Prostate gland (tissue), 2 donors: ENCODE data around the gene PTPRO. TPM values are rescaled to one million over a fixed set of nuclear protein-coding genes. Genes with fewer than 3 reads are reported as not detected.

Source experiments
- DNase-seq: peaks from one replicate; pipeline ENCODE4 v3.0.0-alpha.2; 2019; ENCODE audit warnings: low spot score
- H3K27ac ChIP-seq, 2 donors: fragments of 200-600 bp; sonication (generic); 2 replicates each; pipeline ENCODE4 v1.5.1; 2017 to 2019
- H3K27me3 ChIP-seq: fragments of 200-600 bp; sonication (generic); replicated peaks from 2 replicates; pipeline ENCODE4 v1.5.1; 2019; ENCODE audit not compliant: insufficient read depth
- H3K36me3 ChIP-seq, 2 donors: fragments of 200-600 bp; sonication (generic); 1 replicate in 1 of 2; 2 replicates in 1 of 2; pipeline versions ENCODE4 v1.5.1 to v1.8.1; 2017 to 2019
- H3K4me1 ChIP-seq: fragments of 200-600 bp; sonication (generic); replicated peaks from 2 replicates; pipeline ENCODE4 v1.5.1; 2019
- H3K4me3 ChIP-seq, 2 donors: fragments of 200-600 bp; sonication (generic); 2 replicates each; pipeline ENCODE4 v1.5.1; 2017 to 2019
- H3K9me3 ChIP-seq: fragments of 200-600 bp; sonication (generic); 2 replicates; pipeline ENCODE4 v1.5.1; 2017
- CTCF ChIP-seq, 4 experiments: fragments of 200-600 bp in 2 of 4; fragments of 450-650 bp in 2 of 4; sonication (generic) in 2 of 4; IDR thresholded peaks; 1 replicate in 3 of 4; 2 replicates in 1 of 4; pipeline ENCODE4 v1.5.1; 2016 to 2019; ENCODE audit warnings: antibody characterized with exemption in 4 of 4, mild to moderate bottlenecking in 2 of 4, moderate library complexity in 2 of 4
- POLR2A ChIP-seq: fragments of 450-650 bp; IDR thresholded peaks from one replicate; pipeline ENCODE4 v1.6.1; 2016; ENCODE audit warnings: antibody characterized with exemption, mild to moderate bottlenecking
- POLR2AphosphoS5 ChIP-seq: sonication (generic); formaldehyde crosslinking; IDR thresholded peaks from one replicate; pipeline ENCODE4 v1.6.1; 2017; ENCODE audit warnings: antibody characterized with exemption
- WGBS: methylation state at CpG from one replicate; pipeline ENCODE4 v1.1.5; 2018; 5-methylcytosine and 5-hydroxymethylcytosine counted together
- intact Hi-C: fragments of 100-400 bp; cut with DNase I; formaldehyde crosslinking; loops from one replicate; pipeline ENCODE4 v1.14.2; 2022
- total RNA-seq, 2 donors: library from RNA; depleted of rRNA; stranded (reverse); fragments of >200 nt; gene quantifications; one replicate each; pipeline ENCODE4 v1.1.0, GENCODE V29; 2016

Gene PTPRO
- total RNA-seq, 2 donors from 2014 or later, result 0.55 to 1.4 TPM

- Histone ChIP-seq H3K27me3 (no peaks in the 10 kb centered on the region), H3K36me3 (no peaks in the 10 kb centered on the region), H3K4me3 (no peak overlapping the region), H3K9me3 (no peaks in the 10 kb centered on the region), H3K27ac (no peak overlapping the region), H3K4me1 (no peaks in the 10 kb centered on the region)
- TF ChIP-seq CTCF (IDR thresholded peaks at IDR 0.05) (no peak), POLR2A (no peak), POLR2AphosphoS5 (no peak)
- DNase-seq, result no peak
- intact Hi-C loops, result loop anchor here (10.0 kb wide), 1 partner anchor 54 kb away; no protein-coding TSS in a partner anchor
- 90% methylated on average over 6 of the region's 6 CpGs for WGBS
Observed at GRCh38 chr12:15631007-15631715, 308.9 kb downstream of the PTPRO start.

- no peak overlapping the region for H3K27ac ChIP-seq
- TF ChIP-seq POLR2AphosphoS5 (no peak), POLR2A (no peak), CTCF (IDR thresholded peaks at IDR 0.05) (no peak)
- H3K4me3 ChIP-seq, result no peak overlapping the region
- H3K9me3 ChIP-seq, result no peaks in the 10 kb centered on the region
- H3K4me1 ChIP-seq, result no peaks in the 10 kb centered on the region
- DNase-seq, result no peak
- no peaks in the 10 kb centered on the region for H3K27me3 ChIP-seq
- H3K36me3 ChIP-seq, result no peaks in the 10 kb centered on the region
- 97% methylated on average over 4 of the region's 4 CpGs for WGBS
- intact Hi-C loops, result loop anchor here (10.0 kb wide), 1 partner anchor 52 kb away; no protein-coding TSS in a partner anchor
Observed at GRCh38 chr12:15632708-15633107, 310.4 kb downstream of the PTPRO start.

- no peak for DNase-seq
- H3K4me1 ChIP-seq, result no peaks in the 10 kb centered on the region
- no peaks in the 10 kb centered on the region for H3K27me3 ChIP-seq
- H3K36me3 ChIP-seq, result no peaks in the 10 kb centered on the region
- intact Hi-C loops, result loop anchor here (10.0 kb wide), 1 partner anchor 52 kb away; no protein-coding TSS in a partner anchor
- no peak overlapping the region for H3K27ac ChIP-seq
- no peak overlapping the region for H3K4me3 ChIP-seq
- 97% methylated on average over 1 of the region's 1 CpG for WGBS
- no peak for TF ChIP-seq POLR2A
- no peak for TF ChIP-seq CTCF (IDR thresholded peaks at IDR 0.05)
- no peak for TF ChIP-seq POLR2AphosphoS5
- no peaks in the 10 kb centered on the region for H3K9me3 ChIP-seq
Observed at GRCh38 chr12:15633201-15633600, 310.9 kb downstream of the PTPRO start.

GRCh38 chr12:15634010-15634683 lies 311.8 kb downstream of the PTPRO start:
- H3K9me3 ChIP-seq, result no peaks in the 10 kb centered on the region
- H3K27ac ChIP-seq, result no peak overlapping the region
- DNase-seq, result no peak
- H3K4me3 ChIP-seq, result no peak overlapping the region
- H3K27me3 ChIP-seq, result no peaks in the 10 kb centered on the region
- H3K4me1 ChIP-seq, result no peaks in the 10 kb centered on the region
- no peaks in the 10 kb centered on the region for H3K36me3 ChIP-seq
- TF ChIP-seq POLR2AphosphoS5, result no peak
- intact Hi-C loops, result loop anchor here (10.0 kb wide), 1 partner anchor 51 kb away; no protein-coding TSS in a partner anchor
- WGBS, result 87% methylated on average over 4 of the region's 4 CpGs

- Histone ChIP-seq H3K4me3 (no peak overlapping the region), H3K4me1 (no peaks in the 10 kb centered on the region), H3K27ac (no peak overlapping the region), H3K27me3 (no peaks in the 10 kb centered on the region), H3K9me3 (no peaks in the 10 kb centered on the region), H3K36me3 (no peaks in the 10 kb centered on the region)
- no peak for DNase-seq
- TF ChIP-seq POLR2AphosphoS5 (no peak), CTCF (IDR thresholded peaks at IDR 0.05) (no peak), POLR2A (no peak)
- intact Hi-C loops, result loop anchor here (10.0 kb wide), 1 partner anchor 49 kb away; no protein-coding TSS in a partner anchor
- WGBS, result 54% methylated on average over 1 of the region's 1 CpG
Observed at GRCh38 chr12:15636060-15636890, 314.0 kb downstream of the PTPRO start.
